ENCODE data around the gene PTTG1IP.

Gene PTTG1IP

GRCh38 chr21:44908908-44909307 is 35.4 kb upstream of the PTTG1IP start:
- DNase-seq: no peak

GRCh38 chr21:44907966-44908895 is 34.7 kb upstream of the PTTG1IP start:
- no peak for DNase-seq

- no peak for DNase-seq
Measured at GRCh38 chr21:44907225-44907965, 33.9 kb upstream of the PTTG1IP start.

GRCh38 chr21:44905728-44906090 is 32.2 kb upstream of the PTTG1IP start:
- no peak for DNase-seq

- no peak for DNase-seq
Measured at GRCh38 chr21:44905016-44905727, 31.7 kb upstream of the PTTG1IP start.

- DNase-seq: no peak
Measured at GRCh38 chr21:44904141-44904923, 30.8 kb upstream of the PTTG1IP start.

- no peak for DNase-seq
Measured at GRCh38 chr21:44903689-44904088, 30.2 kb upstream of the PTTG1IP start.

- DNase-seq: no peak
Measured at GRCh38 chr21:44903050-44903685, 29.7 kb upstream of the PTTG1IP start.

GRCh38 chr21:44902268-44903049 is 29.0 kb upstream of the PTTG1IP start:
- DNase-seq: no peak

GRCh38 chr21:44901391-44902074 is 28.0 kb upstream of the PTTG1IP start:
- no peak for DNase-seq

GRCh38 chr21:44900559-44901251 is 27.2 kb upstream of the PTTG1IP start:
- no peak for DNase-seq

- DNase-seq: no peak
Measured at GRCh38 chr21:44899768-44900558, 26.5 kb upstream of the PTTG1IP start.

- DNase-seq: no peak
Measured at GRCh38 chr21:44898851-44899767, 25.6 kb upstream of the PTTG1IP start.

GRCh38 chr21:44898011-44898488 is 24.6 kb upstream of the PTTG1IP start:
- DNase-seq: no peak

- no peak for DNase-seq
Measured at GRCh38 chr21:44897326-44898010, 24.0 kb upstream of the PTTG1IP start.

- no peak for DNase-seq
Measured at GRCh38 chr21:44896561-44897286, 23.2 kb upstream of the PTTG1IP start.
